Measurements from ENCODE around the gene POT1. TPM values are rescaled to one million over a fixed set of nuclear protein-coding genes. Genes with fewer than 3 reads are reported as not detected.

Gene POT1
- total RNA-seq = 32.6 and 35.2 TPM in 2 replicates

GRCh38 chr7:124929467-124930172 lies at the start of gene POT1:
TSS of gene POT1 (minus strand) at chr7:124929825. CDS start at chr7:124897173, 32,652 bp downstream.

Other genes with a start within 250 kb of the POT1 start
- gene GPR37, start 164.0 kb downstream of the POT1 start, total RNA-seq = 1.8 and 4.7 TPM in 2 replicates